AG08395 (cell line): ENCODE results near the gene NFAM1.

Experiments
- DNase-seq: peaks from one replicate; pipeline ENCODE4 v3.0.0; 2012; ENCODE audit warnings: mixed read lengths, low spot score

The NFAM1 gene

GRCh38 chr22:42432020-42432596 lies at the start of gene NFAM1:
Gene NFAM1, minus strand, starts transcription at chr22:42432403. Its CDS starts 46 bp downstream, at chr22:42432357.
- DNase-seq = no peak

GRCh38 chr22:42475122-42475521 lies 42.9 kb upstream of the NFAM1 start:
- DNase-seq = no peak

- peak; percentile 71 for DNase-seq
These were observed 41.4 kb upstream of the NFAM1 start for GRCh38 chr22:42473484-42474193.

GRCh38 chr22:42472671-42473070 lies 40.5 kb upstream of the NFAM1 start:
- DNase-seq = no peak

- no peak for DNase-seq
These were observed 39.2 kb upstream of the NFAM1 start for GRCh38 chr22:42471441-42471840.

- DNase-seq = no peak
These were observed 38.3 kb upstream of the NFAM1 start for GRCh38 chr22:42470366-42471082.

GRCh38 chr22:42468841-42469240 lies 36.6 kb upstream of the NFAM1 start:
- peak; percentile 25 for DNase-seq

GRCh38 chr22:42462016-42462415 lies 29.8 kb upstream of the NFAM1 start:
- no peak for DNase-seq

- no peak for DNase-seq
These were observed 29.3 kb upstream of the NFAM1 start for GRCh38 chr22:42461511-42461910.

GRCh38 chr22:42459287-42460063 lies 27.3 kb upstream of the NFAM1 start:
- no peak for DNase-seq

- DNase-seq = no peak
These were observed 20.7 kb upstream of the NFAM1 start for GRCh38 chr22:42452916-42453315.

- no peak for DNase-seq
These were observed 20.3 kb upstream of the NFAM1 start for GRCh38 chr22:42452456-42452855.

- DNase-seq = no peak
These were observed 19.4 kb upstream of the NFAM1 start for GRCh38 chr22:42451499-42452145.

GRCh38 chr22:42450862-42451261 lies 18.7 kb upstream of the NFAM1 start:
- DNase-seq = no peak

GRCh38 chr22:42446151-42446550 lies 13.9 kb upstream of the NFAM1 start:
- DNase-seq = no peak

GRCh38 chr22:42444077-42444904 lies 12.1 kb upstream of the NFAM1 start:
- peak; percentile 90 for DNase-seq

- DNase-seq = no peak
These were observed 11.3 kb upstream of the NFAM1 start for GRCh38 chr22:42443240-42444076.

GRCh38 chr22:42442748-42443147 lies 10.5 kb upstream of the NFAM1 start:
- DNase-seq = no peak

GRCh38 chr22:42440728-42441127 lies 8.5 kb upstream of the NFAM1 start:
- DNase-seq = no peak
